Endothelial cell (in vitro differentiated cells): ENCODE data around the gene FOXL1. TPM values are rescaled to one million over a fixed set of nuclear protein-coding genes. Genes with fewer than 3 reads are reported as not detected.

Source experiments
- DNase-seq: peaks from one replicate; pipeline ENCODE4 v3.0.0; 2021; ENCODE audit warnings: low spot score
- H3K27ac Mint-ChIP-seq: one replicate; pipeline ENCODE4 v1.8.0; 2021; ENCODE audit warnings: mixed read lengths, inconsistent platforms; ENCODE audit not compliant: unreplicated experiment
- H3K27me3 Mint-ChIP-seq: one replicate; pipeline ENCODE4 v1.8.0; 2021; ENCODE audit warnings: mild to moderate bottlenecking, moderate library complexity, mixed read lengths, inconsistent platforms; ENCODE audit not compliant: unreplicated experiment
- H3K36me3 Mint-ChIP-seq: one replicate; pipeline ENCODE4 v1.8.0; 2021; ENCODE audit warnings: mild to moderate bottlenecking, low read depth, mixed read lengths, inconsistent platforms; ENCODE audit not compliant: unreplicated experiment
- H3K4me1 Mint-ChIP-seq: one replicate; pipeline ENCODE4 v1.8.0; 2021; ENCODE audit warnings: mild to moderate bottlenecking, mixed read lengths, inconsistent platforms; ENCODE audit not compliant: unreplicated experiment
- H3K4me3 Mint-ChIP-seq: one replicate; pipeline ENCODE4 v1.8.0; 2021; ENCODE audit warnings: mild to moderate bottlenecking, mixed read lengths, inconsistent platforms; ENCODE audit not compliant: unreplicated experiment
- H3K9me3 Mint-ChIP-seq: one replicate; pipeline ENCODE4 v1.8.0; 2021; ENCODE audit warnings: mixed read lengths, inconsistent platforms; ENCODE audit not compliant: unreplicated experiment
- total RNA-seq: library from RNA; stranded (reverse); fragmentation: NEBNext Ultra II Directional; extraction: Animal tissue kit (Norgen Biotek cat#: 25700); gene quantifications from one replicate; pipeline ENCODE4 v1.2.1, GENCODE V29; 2021; ENCODE audit not compliant: unreplicated experiment
- TF ChIP-seq, protein P1 (sequence below): fragments of 200-600 bp; sonication (generic); IDR thresholded peaks from one replicate; pipeline ENCODE4 v1.5.0; 2021; ENCODE audit warnings: antibody characterized with exemption; ENCODE audit not compliant: unreplicated experiment

Gene FOXL1
- total RNA-seq, 1 donor from 2014 or later = 3.4 TPM

GRCh38 chr16:86628614-86629013 is 50.3 kb downstream of the FOXL1 start:
- Mint-ChIP-seq H3K9me3 (no peaks in the 10 kb centered on the region), H3K4me3 (no peak overlapping the region), H3K36me3 (no peaks in the 10 kb centered on the region), H3K4me1 (no peaks in the 10 kb centered on the region), H3K27me3 (no peaks in the 10 kb centered on the region), H3K27ac (no peak overlapping the region)
- TF ChIP-seq, protein P1, sequence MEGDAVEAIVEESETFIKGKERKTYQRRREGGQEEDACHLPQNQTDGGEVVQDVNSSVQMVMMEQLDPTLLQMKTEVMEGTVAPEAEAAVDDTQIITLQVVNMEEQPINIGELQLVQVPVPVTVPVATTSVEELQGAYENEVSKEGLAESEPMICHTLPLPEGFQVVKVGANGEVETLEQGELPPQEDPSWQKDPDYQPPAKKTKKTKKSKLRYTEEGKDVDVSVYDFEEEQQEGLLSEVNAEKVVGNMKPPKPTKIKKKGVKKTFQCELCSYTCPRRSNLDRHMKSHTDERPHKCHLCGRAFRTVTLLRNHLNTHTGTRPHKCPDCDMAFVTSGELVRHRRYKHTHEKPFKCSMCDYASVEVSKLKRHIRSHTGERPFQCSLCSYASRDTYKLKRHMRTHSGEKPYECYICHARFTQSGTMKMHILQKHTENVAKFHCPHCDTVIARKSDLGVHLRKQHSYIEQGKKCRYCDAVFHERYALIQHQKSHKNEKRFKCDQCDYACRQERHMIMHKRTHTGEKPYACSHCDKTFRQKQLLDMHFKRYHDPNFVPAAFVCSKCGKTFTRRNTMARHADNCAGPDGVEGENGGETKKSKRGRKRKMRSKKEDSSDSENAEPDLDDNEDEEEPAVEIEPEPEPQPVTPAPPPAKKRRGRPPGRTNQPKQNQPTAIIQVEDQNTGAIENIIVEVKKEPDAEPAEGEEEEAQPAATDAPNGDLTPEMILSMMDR = no peak
- no peak for DNase-seq

DNA sequence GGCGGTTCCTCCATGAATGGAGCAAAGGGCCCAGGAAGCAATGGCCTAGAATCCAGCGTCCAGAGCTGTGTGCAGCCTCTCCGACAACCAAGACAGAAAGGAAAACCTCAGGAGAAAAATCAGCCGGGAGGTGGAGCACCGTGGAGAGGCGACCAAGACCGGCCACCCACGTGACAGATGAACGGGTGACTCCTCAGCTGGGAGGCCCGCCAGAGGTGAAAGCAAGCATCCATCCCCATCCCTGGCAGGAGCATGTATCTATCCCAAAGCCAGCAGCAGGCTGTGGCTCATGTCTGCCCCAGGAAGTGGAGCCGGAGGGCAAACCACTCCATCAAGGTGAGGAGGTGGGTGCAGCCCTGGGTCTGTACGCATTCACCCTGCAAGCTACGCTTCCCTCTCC is 52.1 kb downstream of the FOXL1 start:
- Mint-ChIP-seq H3K27me3 (no peaks in the 10 kb centered on the region), H3K4me3 (no peak overlapping the region), H3K36me3 (no peaks in the 10 kb centered on the region), H3K9me3 (no peaks in the 10 kb centered on the region), H3K27ac (no peak overlapping the region), H3K4me1 (no peaks in the 10 kb centered on the region)
- DNase-seq = no peak
- TF ChIP-seq, protein P1 = no peak

DNA sequence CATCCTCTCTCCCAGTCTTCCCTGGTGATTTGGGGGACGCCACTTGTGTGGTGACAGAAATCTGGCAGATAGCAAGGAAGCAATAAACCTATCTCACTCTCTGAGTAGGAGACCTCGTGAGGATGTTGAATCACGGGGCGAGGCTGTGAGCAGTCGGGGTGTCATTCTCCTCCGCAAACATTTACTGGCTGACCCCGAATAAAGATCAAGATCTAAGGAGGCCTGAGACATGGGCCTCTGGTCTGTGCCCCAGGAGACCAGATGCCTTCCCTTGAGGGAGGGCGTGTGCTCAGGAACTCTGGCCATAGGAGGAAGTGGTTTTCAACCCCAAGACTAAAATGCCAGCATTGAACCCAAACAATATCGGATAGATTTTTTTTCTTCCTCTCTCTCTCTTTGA is 53.1 kb downstream of the FOXL1 start:
- no peaks in the 10 kb centered on the region for H3K9me3 Mint-ChIP-seq
- H3K27me3 Mint-ChIP-seq = no peaks in the 10 kb centered on the region
- TF ChIP-seq, protein P1 = no peak
- no peaks in the 10 kb centered on the region for H3K36me3 Mint-ChIP-seq
- no peaks in the 10 kb centered on the region for H3K4me1 Mint-ChIP-seq
- no peak overlapping the region for H3K4me3 Mint-ChIP-seq
- no peak for DNase-seq
- H3K27ac Mint-ChIP-seq = no peak overlapping the region

Other genes starting within 250 kb of the FOXL1 start
- gene FOXF1, start 68.0 kb upstream of the FOXL1 start, total RNA-seq = 0.69 TPM
- gene MTHFSD, start 23.3 kb upstream of the FOXL1 start, total RNA-seq = 30.6 TPM
- gene FOXC2, start 11.7 kb upstream of the FOXL1 start, total RNA-seq = 16.3 TPM